K562 (cell line): ENCODE results near the gene SNAI1. TPM values are rescaled to one million over a fixed set of nuclear protein-coding genes. Genes with fewer than 3 reads are reported as not detected.

Experiments
- BHLHE40 ChIP-seq: IDR thresholded peaks from 2 replicates; pipeline ENCODE4 v1.6.1; 2011; ENCODE audit warnings: low read length, improper control_type of control experiment
- CBFA2T3 ChIP-seq: fragments of 450-650 bp; IDR thresholded peaks from 2 replicates; pipeline ENCODE4 v1.6.1; 2017
- CREB1 ChIP-seq, 2 experiments: sonication (generic) in 1 of 2; formaldehyde crosslinking in 1 of 2; IDR thresholded peaks; 2 replicates each; pipeline versions ENCODE4 v1.6.1 to v1.8.0; 2012 to 2022; ENCODE audit warnings: inconsistent platforms in 1 of 2, mild to moderate bottlenecking in 1 of 2, missing genetic modification reagents in 1 of 2, moderate library complexity in 1 of 2
- CREBBP ChIP-seq: IDR thresholded peaks from one replicate; pipeline ENCODE4 v1.6.1; 2012; ENCODE audit warnings: low read depth, mild to moderate bottlenecking, control low read depth, inconsistent platforms, low read length
- DACH1 ChIP-seq: fragments of 450-650 bp; IDR thresholded peaks from 2 replicates; pipeline ENCODE4 v1.6.1; 2018; ENCODE audit not compliant: partially characterized antibody
- EP400 ChIP-seq: fragments of 450-650 bp; IDR thresholded peaks from 2 replicates; pipeline ENCODE4 v1.6.1; 2017; ENCODE audit warnings: antibody characterized with exemption, mild to moderate bottlenecking, moderate library complexity
- HMGN3 ChIP-seq: IDR thresholded peaks from 2 replicates; pipeline ENCODE4 v1.6.1; 2011; ENCODE audit warnings: borderline replicate concordance, low read depth, mild to moderate bottlenecking, mixed read lengths, low read length; ENCODE audit not compliant: insufficient read length; ENCODE audit errors: extremely low read depth
- HNRNPLL ChIP-seq: fragments of 200-400 bp; formaldehyde crosslinking; IDR thresholded peaks from 2 replicates; pipeline ENCODE4 v1.6.1; 2017; ENCODE audit warnings: low read length, low read depth, mild to moderate bottlenecking; ENCODE audit not compliant: poor library complexity, severe bottlenecking
- PCBP1 ChIP-seq: fragments of 200-400 bp; formaldehyde crosslinking; IDR thresholded peaks from 2 replicates; pipeline ENCODE4 v1.6.1; 2018; ENCODE audit warnings: mild to moderate bottlenecking, low read depth, low read length; ENCODE audit not compliant: poor library complexity, severe bottlenecking
- SIN3A ChIP-seq, 2 experiments: fragments of 150-350 bp in 1 of 2; IDR thresholded peaks; 2 replicates each; pipeline ENCODE4 v1.6.1; 2011 to 2016; ENCODE audit warnings: borderline replicate concordance in 2 of 2, low read depth in 2 of 2, low read length in 2 of 2, mild to moderate bottlenecking in 2 of 2, moderate library complexity in 2 of 2; ENCODE audit not compliant: control insufficient read depth in 1 of 2
- SRSF1 ChIP-seq: fragments of 200-400 bp; formaldehyde crosslinking; IDR thresholded peaks from 2 replicates; pipeline ENCODE4 v1.6.1; 2017; ENCODE audit warnings: mild to moderate bottlenecking, low read depth, low read length, moderate library complexity
- TAF1 ChIP-seq: IDR thresholded peaks from 2 replicates; pipeline ENCODE4 v1.6.1; 2011; ENCODE audit warnings: mild to moderate bottlenecking, low read length, moderate library complexity; ENCODE audit not compliant: insufficient read depth, control insufficient read depth, severe bottlenecking; ENCODE audit errors: extremely low read depth
- TOE1 ChIP-seq, 2 experiments: fragments of 450-650 bp in 1 of 2; sonication (generic) in 1 of 2; formaldehyde crosslinking in 1 of 2; IDR thresholded peaks; 2 replicates each; pipeline versions ENCODE4 v1.7.1 to v1.8.0; 2016 to 2022; ENCODE audit warnings: borderline replicate concordance in 2 of 2, mild to moderate bottlenecking in 2 of 2, antibody characterized with exemption in 1 of 2, inconsistent platforms in 1 of 2, low read depth in 1 of 2, missing genetic modification reagents in 1 of 2, moderate library complexity in 1 of 2
- ZNF384 ChIP-seq: IDR thresholded peaks from 2 replicates; pipeline ENCODE4 v1.6.1; 2012; ENCODE audit warnings: low read depth, low read length, improper control_type of control experiment
- ZNF436 ChIP-seq: fragments of 250-450, 450-650 bp; sonication (Bioruptor Pico); formaldehyde crosslinking; IDR thresholded peaks from 2 replicates; pipeline ENCODE4 v1.7.0; 2020; ENCODE audit warnings: mild to moderate bottlenecking
- polyA plus RNA-seq, 8 experiments: library from polyadenylated mRNA; depleted of rRNA in 4 of 8; stranded (reverse) in 5 of 8; unstranded in 3 of 8; fragments of >200 nt; fragmentation: Nextera tagmentation in 2 of 8; fragmentation: Illumina TruSeq in 1 of 8; extraction: Ambion mirVana in 2 of 8; extraction: Trizol in 1 of 8; gene quantifications; 2 replicates each; pipeline versions ENCODE4 v1.2.1 to v1.2.3, GENCODE V29; 2011 to 2014; ENCODE audit warnings: inconsistent platforms in 1 of 8, missing spikeins in 1 of 8
- total RNA-seq, 7 experiments: library from RNA; depleted of rRNA in 6 of 7; stranded (reverse); fragments of >200 nt in 6 of 7; fragmentation: Illumina TruSeq in 2 of 7; extraction: Trizol in 2 of 7; gene quantifications; 2 replicates each; pipeline versions ENCODE4 v1.2.1 to v1.2.3, GENCODE V29; 2011 to 2021; ENCODE audit warnings: low replicate concordance in 1 of 7
- TF ChIP-seq, protein P1 (sequence below): fragments of 450-650 bp; IDR thresholded peaks from 2 replicates; pipeline ENCODE4 v1.6.1; 2016; ENCODE audit warnings: low read depth

Gene SNAI1
- total and polyA plus RNA-seq, 9 of the 15 experiments (the other 6 are each of a cell fraction or from before 2014, with no cell fraction given) = 0.32 to 11.6 (median 2.0) TPM

DNA sequence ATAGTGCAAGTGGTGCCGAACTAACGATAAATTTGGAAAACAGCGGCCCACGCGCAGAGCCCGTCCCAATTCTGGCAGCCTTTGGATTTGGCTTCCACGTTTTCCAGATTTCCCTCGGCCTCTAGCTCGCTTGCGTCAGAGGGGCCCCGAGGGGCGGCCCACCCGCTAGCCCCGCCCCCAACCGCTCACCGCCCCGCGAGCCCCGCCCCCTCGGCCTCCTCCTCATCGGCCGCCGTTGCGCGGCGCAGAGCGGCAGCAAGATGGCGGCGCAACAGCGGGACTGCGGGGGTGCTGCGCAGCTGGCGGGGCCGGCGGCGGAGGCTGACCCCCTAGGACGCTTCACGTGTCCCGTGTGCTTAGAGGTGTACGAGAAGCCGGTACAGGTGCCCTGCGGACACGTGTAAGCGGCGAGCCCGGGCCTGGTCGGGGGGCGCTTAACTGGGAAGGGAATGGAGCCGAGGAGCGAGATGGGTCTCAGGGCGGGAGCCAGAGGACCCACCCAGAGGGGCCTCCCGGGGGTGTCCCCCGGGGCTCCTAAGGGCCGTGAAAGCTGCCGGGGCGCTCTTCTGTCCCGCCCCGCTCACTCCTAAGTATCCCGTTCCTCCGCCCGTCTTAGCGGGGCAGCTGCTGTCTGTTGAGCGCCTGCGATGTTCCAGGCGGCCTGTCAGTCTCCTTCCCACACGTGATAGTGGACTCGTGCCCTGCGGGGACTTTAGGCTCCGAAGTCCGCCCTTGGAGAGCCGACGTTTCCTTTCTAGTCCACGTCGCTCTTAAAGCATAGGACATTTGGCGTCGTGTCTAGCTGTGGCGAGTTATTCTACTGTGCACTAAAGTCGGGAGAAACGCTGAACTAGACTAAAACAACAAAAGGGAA lies 46.4 kb upstream of the SNAI1 start, which contains the start of gene RNF114 (continued):
- TF ChIP-seq CREB1 (IDR thresholded peaks at IDR 0.05) (peak; percentile 54), CREB1 (CRISPR knock-in tag; IDR thresholded peaks at IDR 0.05) (0 out of 2 replicates have a peak, but pooled peaks have one; percentile 47), HNRNPLL (peak; percentile 83), PCBP1 (peak; percentile 74), ZNF384 (no peak), CBFA2T3 (peak; percentile 13; the same call in 1 of the 2 replicates), DACH1 (peak; percentile 32), BHLHE40 (peak; percentile 82), SRSF1 (no peak), HMGN3 (peak; percentile 35), EP400 (peak; percentile 49), SIN3A (IDR thresholded peaks at IDR 0.05; ENCODE audit: borderline replicate concordance in 2 of 2, control insufficient read depth in 1 of 2, low read depth in 2 of 2, low read length in 2 of 2) (peak; percentile 72 to 79; a peak in 3 of 4 replicates), ZNF436 (no peak), TAF1 (peak; percentile 92), TOE1 (IDR thresholded peaks at IDR 0.05; ENCODE audit: borderline replicate concordance) (peak; percentile 86), TOE1 (CRISPR knock-in tag; IDR thresholded peaks at IDR 0.05; ENCODE audit: borderline replicate concordance, low read depth) (no peak), CREBBP (no peak)
- TF ChIP-seq, protein P1, sequence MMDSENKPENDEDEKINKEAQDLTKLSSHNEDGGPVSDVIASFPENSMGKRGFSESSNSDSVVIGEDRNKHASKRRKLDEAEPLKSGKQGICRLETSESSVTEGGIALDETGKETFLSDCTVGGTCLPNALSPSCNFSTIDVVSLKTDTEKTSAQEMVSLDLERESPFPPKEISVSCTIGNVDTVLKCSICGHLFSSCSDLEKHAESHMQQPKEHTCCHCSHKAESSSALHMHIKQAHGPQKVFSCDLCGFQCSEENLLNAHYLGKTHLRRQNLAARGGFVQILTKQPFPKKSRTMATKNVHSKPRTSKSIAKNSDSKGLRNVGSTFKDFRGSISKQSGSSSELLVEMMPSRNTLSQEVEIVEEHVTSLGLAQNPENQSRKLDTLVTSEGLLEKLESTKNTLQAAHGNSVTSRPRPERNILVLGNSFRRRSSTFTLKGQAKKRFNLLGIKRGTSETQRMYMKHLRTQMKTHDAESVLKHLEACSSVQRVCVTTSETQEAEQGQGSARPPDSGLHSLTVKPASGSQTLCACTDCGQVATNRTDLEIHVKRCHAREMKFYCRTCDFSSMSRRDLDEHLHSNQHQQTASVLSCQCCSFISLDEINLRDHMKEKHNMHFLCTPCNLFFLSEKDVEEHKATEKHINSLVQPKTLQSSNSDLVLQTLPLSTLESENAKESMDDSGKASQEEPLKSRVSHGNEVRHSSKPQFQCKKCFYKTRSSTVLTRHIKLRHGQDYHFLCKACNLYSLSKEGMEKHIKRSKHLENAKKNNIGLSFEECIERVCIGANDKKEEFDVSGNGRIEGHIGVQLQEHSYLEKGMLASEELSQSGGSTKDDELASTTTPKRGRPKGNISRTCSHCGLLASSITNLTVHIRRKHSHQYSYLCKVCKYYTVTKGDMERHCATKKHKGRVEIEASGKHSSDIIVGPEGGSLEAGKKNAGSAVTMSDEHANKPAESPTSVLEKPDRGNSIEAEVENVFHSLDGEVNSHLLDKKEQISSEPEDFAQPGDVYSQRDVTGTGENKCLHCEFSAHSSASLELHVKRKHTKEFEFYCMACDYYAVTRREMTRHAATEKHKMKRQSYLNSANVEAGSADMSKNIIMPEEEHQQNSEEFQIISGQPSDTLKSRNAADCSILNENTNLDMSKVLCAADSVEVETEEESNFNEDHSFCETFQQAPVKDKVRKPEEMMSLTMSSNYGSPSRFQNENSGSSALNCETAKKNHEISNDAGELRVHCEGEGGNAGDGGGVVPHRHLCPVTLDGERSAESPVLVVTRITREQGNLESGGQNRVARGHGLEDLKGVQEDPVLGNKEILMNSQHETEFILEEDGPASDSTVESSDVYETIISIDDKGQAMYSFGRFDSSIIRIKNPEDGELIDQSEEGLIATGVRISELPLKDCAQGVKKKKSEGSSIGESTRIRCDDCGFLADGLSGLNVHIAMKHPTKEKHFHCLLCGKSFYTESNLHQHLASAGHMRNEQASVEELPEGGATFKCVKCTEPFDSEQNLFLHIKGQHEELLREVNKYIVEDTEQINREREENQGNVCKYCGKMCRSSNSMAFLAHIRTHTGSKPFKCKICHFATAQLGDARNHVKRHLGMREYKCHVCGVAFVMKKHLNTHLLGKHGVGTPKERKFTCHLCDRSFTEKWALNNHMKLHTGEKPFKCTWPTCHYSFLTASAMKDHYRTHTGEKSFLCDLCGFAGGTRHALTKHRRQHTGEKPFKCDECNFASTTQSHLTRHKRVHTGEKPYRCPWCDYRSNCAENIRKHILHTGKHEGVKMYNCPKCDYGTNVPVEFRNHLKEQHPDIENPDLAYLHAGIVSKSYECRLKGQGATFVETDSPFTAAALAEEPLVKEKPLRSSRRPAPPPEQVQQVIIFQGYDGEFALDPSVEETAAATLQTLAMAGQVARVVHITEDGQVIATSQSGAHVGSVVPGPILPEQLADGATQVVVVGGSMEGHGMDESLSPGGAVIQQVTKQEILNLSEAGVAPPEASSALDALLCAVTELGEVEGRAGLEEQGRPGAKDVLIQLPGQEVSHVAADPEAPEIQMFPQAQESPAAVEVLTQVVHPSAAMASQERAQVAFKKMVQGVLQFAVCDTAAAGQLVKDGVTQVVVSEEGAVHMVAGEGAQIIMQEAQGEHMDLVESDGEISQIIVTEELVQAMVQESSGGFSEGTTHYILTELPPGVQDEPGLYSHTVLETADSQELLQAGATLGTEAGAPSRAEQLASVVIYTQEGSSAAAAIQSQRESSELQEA = peak; percentile 86
